MCF 10A (cell line): Measurements from ENCODE around the gene THSD1. TPM values are rescaled to one million over a fixed set of nuclear protein-coding genes. Genes with fewer than 3 reads are reported as not detected.

Experiments
- BruUV-seq: library from RNA; stranded (reverse); fragments of 400-500 nt; replicated peaks from 2 replicates; lab custom pipeline; 2021; lab: Mats Ljungman, UMichigan
- CTCF ChIA-PET: fragments of 300-600 bp; sonication (Branson Sonifier 250); formaldehyde crosslinking; extraction: SDS; loops from one replicate; lab custom pipeline; 2021; ENCODE audit warnings: antibody characterized with exemption, inconsistent platforms; lab: Yijun Ruan, JAX
- POLR2A ChIA-PET: fragments of 300-600, 350-650 bp; sonication (Branson Sonifier 250); formaldehyde crosslinking; extraction: SDS; loops from one replicate; lab custom pipeline; 2020; ENCODE audit warnings: antibody characterized with exemption, inconsistent platforms; lab: Yijun Ruan, JAX
- DNase-seq: peaks from one replicate; pipeline ENCODE4 v3.0.0-alpha.2; 2018; ENCODE audit not compliant: unreplicated experiment
- H3K27ac Mint-ChIP-seq: one replicate; pipeline ENCODE4 v1.8.0; 2022; ENCODE audit warnings: mild to moderate bottlenecking, low read depth, mixed read lengths; ENCODE audit not compliant: unreplicated experiment
- H3K27me3 Mint-ChIP-seq: one replicate; pipeline ENCODE4 v1.8.0; 2022; ENCODE audit warnings: mixed read lengths; ENCODE audit not compliant: insufficient read depth, unreplicated experiment
- H3K36me3 Mint-ChIP-seq: one replicate; pipeline ENCODE4 v1.8.0; 2022; ENCODE audit warnings: mild to moderate bottlenecking, moderate library complexity, mixed read lengths; ENCODE audit not compliant: insufficient read depth, unreplicated experiment
- H3K4me1 Mint-ChIP-seq: one replicate; pipeline ENCODE4 v1.8.0; 2022; ENCODE audit warnings: mixed read lengths; ENCODE audit not compliant: insufficient read depth, unreplicated experiment
- H3K4me3 Mint-ChIP-seq: one replicate; pipeline ENCODE4 v1.8.0; 2022; ENCODE audit warnings: mild to moderate bottlenecking, moderate library complexity, mixed read lengths; ENCODE audit not compliant: unreplicated experiment
- H3K9me3 Mint-ChIP-seq: one replicate; pipeline ENCODE4 v1.8.0; 2022; ENCODE audit warnings: mixed read lengths; ENCODE audit not compliant: unreplicated experiment
- CTCF ChIP-seq: fragments of 200-600 bp; IDR thresholded peaks from one replicate; pipeline ENCODE4 v1.8.0; 2022; ENCODE audit warnings: antibody characterized with exemption, mild to moderate bottlenecking; ENCODE audit not compliant: unreplicated experiment
- intact Hi-C: fragments of 100-400 bp; cut with micrococcal nuclease; formaldehyde crosslinking; loops from 2 replicates; pipeline ENCODE4 v1.14.1; 2022
- total RNA-seq: library from RNA; stranded (reverse); gene quantifications from 2 replicates; pipeline ENCODE4 v1.2.3, GENCODE V29; 2022

The THSD1 gene
- total RNA-seq, 1 experiment from 2014 or later = 16.7 TPM

- ChIA-PET POLR2A (interaction anchor here (1.0 to 1.8 kb wide), 2 partner anchors 59 to 94 kb away, joined by 5 to 6 read pairs; partner anchors contain the start of gene VPS36), CTCF (interaction anchor here (0.8 to 1.6 kb wide), 4 partner anchors 12 to 95 kb away, joined by 3 to 7 read pairs (median 3); no protein-coding TSS in a partner anchor)
- Mint-ChIP-seq H3K4me1 (peaks cover 19% of the 10 kb centered on the region), H3K27me3 (no peaks in the 10 kb centered on the region), H3K9me3 (peaks cover 4% of the 10 kb centered on the region), H3K4me3 (no peak overlapping the region), H3K27ac (no peak overlapping the region), H3K36me3 (no peaks in the 10 kb centered on the region)
- intact Hi-C loops = no loop called here
- TF ChIP-seq CTCF = no peak
- no TSS peak for BruUV-seq
- peak; percentile 83 for DNase-seq
Observed at GRCh38 chr13:52356327-52356726, 49.6 kb downstream of the THSD1 start.

GRCh38 chr13:52353193-52353592 lies 52.8 kb downstream of the THSD1 start:
- Mint-ChIP-seq H3K9me3 (peaks cover 6% of the 10 kb centered on the region), H3K27me3 (no peaks in the 10 kb centered on the region), H3K4me1 (peaks cover 31% of the 10 kb centered on the region), H3K27ac (no peak overlapping the region), H3K36me3 (no peaks in the 10 kb centered on the region), H3K4me3 (no peak overlapping the region)
- no TSS peak for BruUV-seq
- peak; percentile 37 for DNase-seq
- ChIA-PET CTCF (interaction anchor here (0.7 to 16.6 kb wide), 3 partner anchors 9 to 97 kb away, joined by 3 to 291 read pairs (median 14); partner anchors contain the start of gene VPS36), POLR2A (interaction anchor here (0.9 to 3.6 kb wide), 12 partner anchors 8 to 300 kb away, joined by 3 to 22 read pairs (median 6); partner anchors contain the start of genes SUGT1 and VPS36)
- intact Hi-C loops = no loop called here
- no peak for TF ChIP-seq CTCF

- no peak for TF ChIP-seq CTCF
- DNase-seq = peak; percentile 83
- intact Hi-C loops = loop anchor here (2.0 kb wide), 1 partner anchor 56 kb away; no protein-coding TSS in a partner anchor
- H3K27me3 Mint-ChIP-seq = no peaks in the 10 kb centered on the region
- H3K9me3 Mint-ChIP-seq = peaks cover 6% of the 10 kb centered on the region
- H3K27ac Mint-ChIP-seq = peak overlapping the region; percentile 66
- TSS peak; percentile 98 for BruUV-seq
- CTCF ChIA-PET = interaction anchor here (0.5 to 16.6 kb wide), 5 partner anchors 38 to 150 kb away, joined by 3 to 291 read pairs (median 4); partner anchors contain the start of gene VPS36
- peaks cover 46% of the 10 kb centered on the region for H3K4me1 Mint-ChIP-seq
- POLR2A ChIA-PET = interaction anchor here (0.5 to 6.0 kb wide), 10 partner anchors 8 to 111 kb away, joined by 3 to 73 read pairs (median 4); partner anchors contain the start of genes THSD1 and VPS36
- H3K36me3 Mint-ChIP-seq = no peaks in the 10 kb centered on the region
- H3K4me3 Mint-ChIP-seq = no peak overlapping the region
Observed at GRCh38 chr13:52348983-52349780, 56.8 kb downstream of the THSD1 start.

- Mint-ChIP-seq H3K27me3 (no peaks in the 10 kb centered on the region), H3K9me3 (peaks cover 6% of the 10 kb centered on the region), H3K36me3 (no peaks in the 10 kb centered on the region), H3K27ac (peak overlapping the region; percentile 66), H3K4me3 (no peak overlapping the region), H3K4me1 (peaks cover 47% of the 10 kb centered on the region)
- ChIA-PET CTCF (interaction anchor here (0.6 to 16.6 kb wide), 7 partner anchors 39 to 461 kb away, joined by 3 to 291 read pairs (median 3); partner anchors contain the start of gene VPS36), POLR2A (interaction anchor here (0.8 to 6.0 kb wide), 7 partner anchors 9 to 112 kb away, joined by 3 to 73 read pairs (median 3); partner anchors contain the start of genes THSD1 and VPS36)
- BruUV-seq = no TSS peak
- TF ChIP-seq CTCF = no peak
- peak; percentile 65 for DNase-seq
- intact Hi-C loops = loop anchor here (2.0 kb wide), 1 partner anchor 57 kb away; no protein-coding TSS in a partner anchor
Observed at GRCh38 chr13:52348071-52348470, 57.9 kb downstream of the THSD1 start.
